Keratinocyte (primary cell): ENCODE results near the gene ABCC11. TPM values are rescaled to one million over a fixed set of nuclear protein-coding genes. Genes with fewer than 3 reads are reported as not detected.
"Not testable (repeated sequence)": the region's sequence is repeated elsewhere in the genome, so short reads cannot be mapped to it uniquely, and the experiment has no call there.

Source experiments
- DNase-seq: peaks from one replicate; pipeline ENCODE4 v3.0.0-alpha.2; 2011; ENCODE audit warnings: low read depth, missing footprints, low spot score
- FAIRE-seq: peaks from 2 replicates; lab custom pipeline; 2011; peaks lifted over from hg19 to GRCh38; lab: Jason Lieb, UNC
- H2AFZ ChIP-seq: 2 replicates; pipeline ENCODE4 v1.6.0; 2012; ENCODE audit warnings: low read length, control low read depth, inconsistent platforms; ENCODE audit not compliant: control insufficient read depth
- H3K27ac ChIP-seq: 2 replicates; pipeline ENCODE4 v1.5.1; 2011; ENCODE audit warnings: low read length; ENCODE audit not compliant: control insufficient read depth, insufficient read depth
- H3K27me3 ChIP-seq: 3 replicates; pipeline ENCODE4 v1.6.0; 2011; ENCODE audit warnings: low read length; ENCODE audit not compliant: control insufficient read depth, insufficient read depth; ENCODE audit errors: extremely low read depth
- H3K36me3 ChIP-seq, 2 experiments: 2 replicates in 1 of 2; 3 replicates in 1 of 2; pipeline ENCODE4 v1.5.1; 2011; ENCODE audit warnings: low read length in 2 of 2, mild to moderate bottlenecking in 1 of 2; ENCODE audit not compliant: control insufficient read depth in 2 of 2, insufficient read depth in 2 of 2; ENCODE audit errors: extremely low read depth in 1 of 2
- H3K4me1 ChIP-seq: 3 replicates; pipeline ENCODE4 v1.5.1; 2011; ENCODE audit warnings: low read length; ENCODE audit not compliant: control insufficient read depth, insufficient read depth; ENCODE audit errors: extremely low read depth
- H3K4me2 ChIP-seq: 3 replicates; pipeline ENCODE4 v1.6.0; 2011; ENCODE audit warnings: low read depth, low read length; ENCODE audit not compliant: control insufficient read depth, insufficient read depth; ENCODE audit errors: extremely low read depth
- H3K4me3 ChIP-seq, 3 experiments: fragments of 200-600 bp in 1 of 3; sonication (generic) in 1 of 3; 2 replicates in 2 of 3; 3 replicates in 1 of 3; pipeline ENCODE4 v1.5.1; 2011 to 2016; ENCODE audit warnings: low read length in 3 of 3, mild to moderate bottlenecking in 3 of 3, control low read depth in 2 of 3, inconsistent platforms in 1 of 3, low read depth in 1 of 3, mixed read lengths in 1 of 3, mixed run types in 1 of 3, moderate library complexity in 1 of 3; ENCODE audit not compliant: control insufficient read depth in 2 of 3, insufficient read depth in 2 of 3; ENCODE audit errors: extremely low read depth in 1 of 3
- H3K79me2 ChIP-seq: 2 replicates; pipeline ENCODE4 v1.6.0; 2012; ENCODE audit warnings: low read length; ENCODE audit not compliant: control insufficient read depth, insufficient read depth
- H3K9ac ChIP-seq: 3 replicates; pipeline ENCODE4 v1.6.0; 2011; ENCODE audit warnings: low read length; ENCODE audit not compliant: control insufficient read depth, insufficient read depth; ENCODE audit errors: extremely low read depth
- H3K9me1 ChIP-seq: 3 replicates; pipeline ENCODE4 v1.6.0; 2011; ENCODE audit warnings: low read length; ENCODE audit not compliant: control insufficient read depth, insufficient read depth; ENCODE audit errors: extremely low read depth
- H3K9me3 ChIP-seq: 2 replicates; pipeline ENCODE4 v1.5.1; 2012; ENCODE audit warnings: low read depth, low read length; ENCODE audit not compliant: control insufficient read depth
- H4K20me1 ChIP-seq: 3 replicates; pipeline ENCODE4 v1.6.0; 2011; ENCODE audit warnings: low read length; ENCODE audit not compliant: control insufficient read depth, insufficient read depth; ENCODE audit errors: extremely low read depth
- EZH2 ChIP-seq: IDR thresholded peaks from one replicate; pipeline ENCODE4 v1.6.1; 2012; ENCODE audit warnings: inconsistent platforms, mild to moderate bottlenecking, low read length, moderate library complexity
- dilution Hi-C: fragments of 300-500 bp; cut with MboI; formaldehyde crosslinking; loops from one replicate; pipeline ENCODE4 v1.7.0; 2020; ENCODE audit warnings: low sequenced_read_pairs; ENCODE audit not compliant: extremely low pct_ligation_motif_present
- polyA plus RNA-seq, 5 experiments: library from polyadenylated mRNA; depleted of rRNA in 3 of 5; stranded (reverse) in 3 of 5; stranded (forward) in 1 of 5; unstranded in 1 of 5; fragments of >200 nt; gene quantifications; 1 replicate in 1 of 5; 2 replicates in 3 of 5; 3 replicates in 1 of 5; pipeline versions ENCODE4 v1.2.1 to v1.2.3, GENCODE V29; 2011 to 2012; ENCODE audit warnings: missing spikeins in 2 of 5, low read depth in 1 of 5, low replicate concordance in 1 of 5
- TF ChIP-seq, protein P1 (sequence below), 3 experiments: IDR thresholded peaks in 1 of 3; conservative IDR thresholded peaks in 1 of 3; optimal IDR thresholded peaks in 1 of 3; 2 replicates in 2 of 3; 3 replicates in 1 of 3; pipeline versions ENCODE3 to v1.5.1; 2011; ENCODE audit warnings: low read length in 3 of 3, mild to moderate bottlenecking in 3 of 3, moderate library complexity in 2 of 3, control low read depth in 1 of 3, inconsistent platforms in 1 of 3; ENCODE audit not compliant: insufficient read depth in 2 of 3; ENCODE audit errors: extremely low read depth in 1 of 3

Gene ABCC11
- polyA plus RNA-seq, 1 donor (not counting 4 experiments of a cell fraction or from before 2014, with no cell fraction given) = 0.33 TPM

DNA sequence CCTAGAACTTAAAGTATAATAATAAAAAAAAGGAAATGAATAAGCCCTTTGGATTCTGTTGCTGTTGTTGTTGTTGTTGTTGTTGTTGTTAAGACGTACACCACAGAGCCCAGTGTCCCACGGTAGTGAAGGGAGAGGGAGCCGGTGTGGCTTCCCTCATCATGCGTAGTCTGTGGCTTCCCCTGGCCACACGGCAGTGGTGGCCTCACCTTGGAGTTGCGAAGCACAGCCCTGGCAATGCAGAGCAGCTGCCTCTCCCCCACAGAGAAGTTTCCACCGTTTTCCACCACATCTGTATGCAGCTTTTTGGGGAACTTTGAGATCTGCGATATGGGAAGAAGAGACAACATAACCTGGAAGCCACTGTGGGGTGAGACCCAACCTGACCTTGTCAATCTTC, 77.4 kb downstream of the ABCC11 start:
- Histone ChIP-seq H2AFZ (no peak overlapping the region), H3K27ac (no peak overlapping the region), H3K27me3 (no peaks in the 10 kb centered on the region), H3K9me3 (no peaks in the 10 kb centered on the region), H3K79me2 (no peaks in the 10 kb centered on the region), H3K4me3 (no peak overlapping the region), H3K36me3 (no peaks in the 10 kb centered on the region), H4K20me1 (no peaks in the 10 kb centered on the region), H3K4me2 (no peak overlapping the region), H3K4me1 (no peaks in the 10 kb centered on the region), H3K9me1 (no peaks in the 10 kb centered on the region), H3K9ac (no peak overlapping the region)
- dilution Hi-C loops = no loop called here
- DNase-seq (no peak), FAIRE-seq (no peak)
- no peak for TF ChIP-seq EZH2
- TF ChIP-seq, protein P1, sequence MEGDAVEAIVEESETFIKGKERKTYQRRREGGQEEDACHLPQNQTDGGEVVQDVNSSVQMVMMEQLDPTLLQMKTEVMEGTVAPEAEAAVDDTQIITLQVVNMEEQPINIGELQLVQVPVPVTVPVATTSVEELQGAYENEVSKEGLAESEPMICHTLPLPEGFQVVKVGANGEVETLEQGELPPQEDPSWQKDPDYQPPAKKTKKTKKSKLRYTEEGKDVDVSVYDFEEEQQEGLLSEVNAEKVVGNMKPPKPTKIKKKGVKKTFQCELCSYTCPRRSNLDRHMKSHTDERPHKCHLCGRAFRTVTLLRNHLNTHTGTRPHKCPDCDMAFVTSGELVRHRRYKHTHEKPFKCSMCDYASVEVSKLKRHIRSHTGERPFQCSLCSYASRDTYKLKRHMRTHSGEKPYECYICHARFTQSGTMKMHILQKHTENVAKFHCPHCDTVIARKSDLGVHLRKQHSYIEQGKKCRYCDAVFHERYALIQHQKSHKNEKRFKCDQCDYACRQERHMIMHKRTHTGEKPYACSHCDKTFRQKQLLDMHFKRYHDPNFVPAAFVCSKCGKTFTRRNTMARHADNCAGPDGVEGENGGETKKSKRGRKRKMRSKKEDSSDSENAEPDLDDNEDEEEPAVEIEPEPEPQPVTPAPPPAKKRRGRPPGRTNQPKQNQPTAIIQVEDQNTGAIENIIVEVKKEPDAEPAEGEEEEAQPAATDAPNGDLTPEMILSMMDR (optimal IDR thresholded peaks at IDR 0.05 in 1 of 3, IDR thresholded peaks at IDR 0.05 in 1 of 3, conservative IDR thresholded peaks at IDR 0.05 in 1 of 3; ENCODE audit: extremely low read depth in 1 of 3, insufficient read depth in 2 of 3, low read length in 3 of 3) = no peak

DNA sequence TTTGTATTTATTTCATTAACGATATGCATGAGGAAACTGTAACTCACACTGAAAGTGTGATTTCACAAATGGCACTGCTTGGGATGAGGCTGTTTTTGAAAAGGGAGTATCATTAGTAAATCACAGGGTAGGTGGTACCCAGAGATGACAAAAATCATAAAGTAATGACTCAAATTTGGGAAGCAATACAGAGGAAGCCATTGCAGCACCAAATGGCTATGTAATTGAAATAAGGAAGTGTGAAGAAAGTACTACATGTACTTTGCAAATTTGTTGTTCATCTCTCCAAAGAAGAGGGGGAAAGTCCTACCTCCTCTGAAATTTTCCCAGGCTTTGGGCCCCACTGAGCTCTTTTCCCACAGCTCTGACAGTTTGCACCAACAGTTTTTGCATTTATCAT, 79.3 kb downstream of the ABCC11 start:
- FAIRE-seq (no peak), DNase-seq (no peak)
- Histone ChIP-seq H4K20me1 (no peaks in the 10 kb centered on the region), H3K36me3 (no peaks in the 10 kb centered on the region), H3K4me2 (no peak overlapping the region), H3K4me3 (no peak overlapping the region), H3K27me3 (no peaks in the 10 kb centered on the region), H3K4me1 (no peaks in the 10 kb centered on the region), H3K79me2 (no peaks in the 10 kb centered on the region), H3K9ac (no peak overlapping the region), H2AFZ (no peak overlapping the region), H3K27ac (no peak overlapping the region), H3K9me3 (no peaks in the 10 kb centered on the region), H3K9me1 (no peaks in the 10 kb centered on the region)
- TF ChIP-seq, protein P1 (optimal IDR thresholded peaks at IDR 0.05 in 1 of 3, IDR thresholded peaks at IDR 0.05 in 1 of 3, conservative IDR thresholded peaks at IDR 0.05 in 1 of 3; ENCODE audit: extremely low read depth in 1 of 3, insufficient read depth in 2 of 3, low read length in 3 of 3) = no peak
- TF ChIP-seq EZH2 = no peak
- dilution Hi-C loops = no loop called here

DNA sequence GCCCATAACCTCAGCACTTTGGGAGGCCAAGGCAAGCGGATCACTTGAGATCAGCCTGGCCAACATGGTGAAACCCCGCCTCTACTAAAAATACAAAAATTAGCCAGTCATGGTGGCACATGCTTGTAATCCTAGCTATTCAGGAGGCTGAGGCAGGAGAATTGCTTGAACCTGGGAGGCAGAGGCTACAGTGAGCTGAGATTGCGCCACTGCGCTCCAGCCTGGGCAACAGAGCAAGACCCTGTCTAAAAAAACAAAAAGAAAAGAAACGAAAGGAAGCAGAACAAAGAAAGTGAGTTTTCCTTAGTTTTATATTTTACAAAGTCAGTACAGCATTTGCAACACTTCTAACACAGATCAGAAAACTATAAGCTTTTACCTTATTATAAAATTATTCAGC, 80.7 kb downstream of the ABCC11 start:
- H3K9me3 ChIP-seq, H4K20me1 ChIP-seq, H3K9ac ChIP-seq, H3K4me2 ChIP-seq, H3K4me1 ChIP-seq, dilution Hi-C loops, H3K4me3 ChIP-seq, H3K9me1 ChIP-seq, H3K27ac ChIP-seq, H3K27me3 ChIP-seq, H2AFZ ChIP-seq, FAIRE-seq, H3K79me2 ChIP-seq, H3K36me3 ChIP-seq, DNase-seq: not testable (repeated sequence)
